Type B pancreatic cell (in vitro differentiated cells): ENCODE data around the gene BCAR1. TPM values are rescaled to one million over a fixed set of nuclear protein-coding genes. Genes with fewer than 3 reads are reported as not detected.

Experiments
- DNase-seq: peaks from one replicate; pipeline ENCODE4 v3.0.0; 2021; ENCODE audit warnings: mixed read lengths; ENCODE audit not compliant: unreplicated experiment; ENCODE audit errors: extremely low spot score
- H3K27ac Mint-ChIP-seq: 2 replicates; pipeline ENCODE4 v1.8.0; 2021; ENCODE audit warnings: mild to moderate bottlenecking, mixed read lengths
- H3K27me3 Mint-ChIP-seq: 2 replicates; pipeline ENCODE4 v1.8.0; 2021; ENCODE audit warnings: mixed read lengths
- H3K36me3 Mint-ChIP-seq: 2 replicates; pipeline ENCODE4 v1.8.0; 2021; ENCODE audit warnings: mixed read lengths
- H3K4me1 Mint-ChIP-seq: one replicate; pipeline ENCODE4 v1.8.0; 2021; ENCODE audit warnings: mixed read lengths; ENCODE audit not compliant: unreplicated experiment
- H3K4me3 Mint-ChIP-seq: 2 replicates; pipeline ENCODE4 v1.8.0; 2021; ENCODE audit warnings: mild to moderate bottlenecking, mixed read lengths
- H3K9me3 Mint-ChIP-seq: 2 replicates; pipeline ENCODE4 v1.8.0; 2021; ENCODE audit warnings: mixed read lengths
- total RNA-seq: library from RNA; stranded (reverse); gene quantifications from 2 replicates; pipeline ENCODE4 v1.2.1, GENCODE V29; 2021; ENCODE audit warnings: low replicate concordance
- TF ChIP-seq, protein P1 (sequence below): fragments of 200-600 bp; sonication (generic); conservative IDR thresholded peaks from 2 replicates; pipeline ENCODE4 v1.5.0; 2021; ENCODE audit warnings: antibody characterized with exemption, mild to moderate bottlenecking

The BCAR1 gene
- total RNA-seq, 1 donor from 2014 or later = 73.0 TPM

DNA sequence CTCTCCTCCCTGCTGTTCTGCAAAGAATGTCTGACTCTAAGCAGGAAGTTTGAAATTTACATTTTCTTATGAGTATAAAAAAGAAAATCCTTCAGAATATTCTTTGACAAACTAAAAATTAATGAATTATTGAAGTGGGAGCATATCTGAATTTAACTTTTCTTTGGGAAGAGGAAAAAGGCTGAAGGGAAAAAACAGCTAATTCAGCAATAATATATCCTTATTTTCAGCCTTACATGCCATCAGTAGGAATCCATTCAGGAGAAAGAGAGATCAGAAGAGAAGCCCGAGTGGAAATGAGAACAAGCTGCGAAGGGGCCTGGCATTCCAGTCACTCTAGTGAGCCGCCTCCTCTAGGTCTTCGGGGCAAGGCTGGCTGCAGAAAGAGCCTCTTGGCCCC lies 41.7 kb upstream of the BCAR1 start:
- Mint-ChIP-seq H3K36me3 (peaks cover 24% of the 10 kb centered on the region), H3K27ac (no peak overlapping the region)
- TF ChIP-seq, protein P1, sequence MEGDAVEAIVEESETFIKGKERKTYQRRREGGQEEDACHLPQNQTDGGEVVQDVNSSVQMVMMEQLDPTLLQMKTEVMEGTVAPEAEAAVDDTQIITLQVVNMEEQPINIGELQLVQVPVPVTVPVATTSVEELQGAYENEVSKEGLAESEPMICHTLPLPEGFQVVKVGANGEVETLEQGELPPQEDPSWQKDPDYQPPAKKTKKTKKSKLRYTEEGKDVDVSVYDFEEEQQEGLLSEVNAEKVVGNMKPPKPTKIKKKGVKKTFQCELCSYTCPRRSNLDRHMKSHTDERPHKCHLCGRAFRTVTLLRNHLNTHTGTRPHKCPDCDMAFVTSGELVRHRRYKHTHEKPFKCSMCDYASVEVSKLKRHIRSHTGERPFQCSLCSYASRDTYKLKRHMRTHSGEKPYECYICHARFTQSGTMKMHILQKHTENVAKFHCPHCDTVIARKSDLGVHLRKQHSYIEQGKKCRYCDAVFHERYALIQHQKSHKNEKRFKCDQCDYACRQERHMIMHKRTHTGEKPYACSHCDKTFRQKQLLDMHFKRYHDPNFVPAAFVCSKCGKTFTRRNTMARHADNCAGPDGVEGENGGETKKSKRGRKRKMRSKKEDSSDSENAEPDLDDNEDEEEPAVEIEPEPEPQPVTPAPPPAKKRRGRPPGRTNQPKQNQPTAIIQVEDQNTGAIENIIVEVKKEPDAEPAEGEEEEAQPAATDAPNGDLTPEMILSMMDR = no peak

DNA sequence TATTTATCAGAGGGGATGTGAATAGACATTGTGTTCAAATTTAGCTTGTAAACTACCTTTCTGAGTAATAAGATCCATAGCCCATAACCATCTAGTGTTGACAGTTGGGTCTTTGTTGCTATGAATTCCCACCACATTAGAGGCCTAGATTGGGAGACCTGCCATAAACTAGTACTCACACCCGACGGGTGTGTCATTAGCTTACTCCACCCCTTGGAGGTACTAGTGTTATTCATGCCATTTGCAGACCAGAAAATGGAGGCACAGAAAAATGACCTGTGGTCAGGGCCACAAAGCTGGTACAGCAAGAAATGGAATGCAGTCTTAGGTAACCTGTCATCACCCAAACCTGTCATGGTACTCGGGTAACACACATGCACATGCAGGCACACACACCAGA lies 41.3 kb upstream of the BCAR1 start:
- no peak overlapping the region for H3K4me3 Mint-ChIP-seq
- no peak overlapping the region for H3K27ac Mint-ChIP-seq
- no peaks in the 10 kb centered on the region for H3K27me3 Mint-ChIP-seq
- no peaks in the 10 kb centered on the region for H3K9me3 Mint-ChIP-seq
- no peak for DNase-seq
- peaks cover 24% of the 10 kb centered on the region for H3K36me3 Mint-ChIP-seq
- peaks cover 21% of the 10 kb centered on the region for H3K4me1 Mint-ChIP-seq
- TF ChIP-seq, protein P1 = no peak

More for the DNA sequence above, 41.7 kb upstream of the BCAR1 start:
- no peak overlapping the region for H3K4me3 Mint-ChIP-seq
- H3K4me1 Mint-ChIP-seq = peaks cover 21% of the 10 kb centered on the region
- H3K9me3 Mint-ChIP-seq = no peaks in the 10 kb centered on the region
- DNase-seq = no peak
- no peaks in the 10 kb centered on the region for H3K27me3 Mint-ChIP-seq

DNA sequence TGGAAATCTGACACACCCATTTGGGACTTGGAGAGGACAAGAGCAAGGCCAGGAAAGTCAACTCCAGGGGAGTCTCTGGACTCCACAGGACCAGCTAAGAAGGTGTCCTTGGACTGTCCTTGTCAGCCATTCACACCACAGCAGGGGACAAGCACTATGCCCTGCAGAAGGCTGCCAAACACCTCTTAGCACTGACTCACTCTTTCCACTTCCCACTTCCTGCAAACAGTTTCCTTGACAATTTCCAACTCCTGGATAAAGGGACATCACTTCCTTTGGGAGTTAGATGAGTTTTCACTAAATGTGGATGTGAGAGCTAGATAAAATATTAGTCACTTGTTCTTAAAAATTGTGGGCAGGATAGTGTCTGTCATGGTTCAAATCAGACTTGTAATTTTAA lies 37.8 kb upstream of the BCAR1 start:
- no peak for DNase-seq
- no peaks in the 10 kb centered on the region for H3K27me3 Mint-ChIP-seq
- TF ChIP-seq, protein P1 = no peak
- H3K4me1 Mint-ChIP-seq = peaks cover 16% of the 10 kb centered on the region
- no peaks in the 10 kb centered on the region for H3K9me3 Mint-ChIP-seq
- H3K36me3 Mint-ChIP-seq = peaks cover 35% of the 10 kb centered on the region
- peak overlapping the region; percentile 59 for H3K27ac Mint-ChIP-seq
- H3K4me3 Mint-ChIP-seq = no peak overlapping the region

DNA sequence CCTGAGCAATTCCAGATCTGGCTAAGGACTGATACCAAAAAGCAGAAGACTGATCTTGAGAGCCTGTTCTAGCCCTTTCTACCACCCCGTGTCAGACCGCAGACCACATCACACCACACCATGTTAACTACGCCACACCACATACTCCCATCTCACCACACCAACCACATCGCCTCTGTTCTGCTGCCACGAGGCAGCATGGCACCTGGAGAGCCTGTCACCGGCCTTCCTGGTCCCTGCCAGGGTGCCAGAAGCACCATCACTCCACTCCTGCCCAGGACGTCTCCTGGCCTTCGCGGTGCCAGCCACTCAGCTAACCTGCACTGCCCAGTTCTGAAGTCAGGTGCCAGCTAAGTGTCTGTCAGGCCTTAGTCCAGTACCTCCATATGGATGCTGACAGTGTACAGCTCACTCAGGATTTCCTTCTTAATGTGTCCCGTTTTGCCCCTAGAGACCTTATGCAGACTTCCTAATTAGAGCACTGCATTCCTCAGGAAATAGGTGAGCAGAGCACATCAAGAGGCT lies 37.2 kb upstream of the BCAR1 start:
- H3K27ac Mint-ChIP-seq = peak overlapping the region; percentile 59
- peaks cover 11% of the 10 kb centered on the region for H3K4me1 Mint-ChIP-seq
- TF ChIP-seq, protein P1 = no peak
- H3K27me3 Mint-ChIP-seq = no peaks in the 10 kb centered on the region
- no peak overlapping the region for H3K4me3 Mint-ChIP-seq
- no peak for DNase-seq
- H3K9me3 Mint-ChIP-seq = no peaks in the 10 kb centered on the region
- peaks cover 35% of the 10 kb centered on the region for H3K36me3 Mint-ChIP-seq

DNA sequence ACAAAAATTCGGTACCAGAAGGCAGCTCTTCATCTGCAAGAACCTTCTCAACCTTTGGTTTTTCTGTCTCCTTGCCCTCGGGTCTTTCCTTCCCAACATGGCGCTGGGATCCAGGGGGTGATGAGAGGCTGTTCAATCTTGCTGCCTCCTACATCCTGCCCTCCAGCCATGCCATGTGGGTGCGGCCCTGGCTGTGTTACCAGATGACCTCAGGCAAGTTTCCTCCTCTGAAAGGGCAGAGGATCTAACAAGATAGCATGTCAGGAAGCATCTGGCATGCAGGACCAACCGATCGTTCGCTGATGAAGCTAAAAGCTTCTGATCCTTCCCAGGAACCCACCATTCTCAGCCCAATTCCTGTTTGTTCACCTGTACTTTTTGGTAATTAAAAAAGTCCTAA lies 36.8 kb upstream of the BCAR1 start:
- H3K36me3 Mint-ChIP-seq = peaks cover 34% of the 10 kb centered on the region
- TF ChIP-seq, protein P1 = no peak
- no peak overlapping the region for H3K4me3 Mint-ChIP-seq
- H3K9me3 Mint-ChIP-seq = no peaks in the 10 kb centered on the region
- peaks cover 11% of the 10 kb centered on the region for H3K4me1 Mint-ChIP-seq
- H3K27me3 Mint-ChIP-seq = no peaks in the 10 kb centered on the region
- no peak for DNase-seq
- no peak overlapping the region for H3K27ac Mint-ChIP-seq

DNA sequence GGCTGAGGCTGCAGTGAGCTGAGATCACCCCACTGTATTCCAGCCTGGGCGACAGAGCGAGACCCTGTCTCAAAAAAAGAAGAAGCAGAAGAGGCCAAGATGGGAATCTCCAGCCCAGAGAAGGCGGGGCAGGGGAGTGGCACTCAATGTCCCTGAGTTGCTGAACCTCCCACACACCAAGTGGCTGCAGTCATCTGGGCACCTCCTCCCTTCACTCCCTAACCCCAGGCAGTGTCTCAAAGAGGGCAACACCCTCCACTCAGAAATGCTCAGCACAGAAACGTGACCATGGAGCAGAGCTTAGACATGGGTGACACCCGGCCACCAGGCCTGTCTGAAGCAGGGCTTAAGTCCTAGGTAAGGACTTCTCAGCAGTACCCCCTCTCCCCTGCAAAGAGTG lies 36.3 kb upstream of the BCAR1 start:
- no peak overlapping the region for H3K27ac Mint-ChIP-seq
- peaks cover 11% of the 10 kb centered on the region for H3K4me1 Mint-ChIP-seq
- H3K9me3 Mint-ChIP-seq = no peaks in the 10 kb centered on the region
- no peak for DNase-seq
- no peaks in the 10 kb centered on the region for H3K27me3 Mint-ChIP-seq
- no peak overlapping the region for H3K4me3 Mint-ChIP-seq
- TF ChIP-seq, protein P1 = no peak
- H3K36me3 Mint-ChIP-seq = peaks cover 30% of the 10 kb centered on the region
